NOMO-1 treated with DMSO at 0.1 percent for 48 hours (cell line): ENCODE results near the gene PLOD2.

Experiments used
- DNase-seq: peaks from one replicate; lab custom pipeline; 2025; ENCODE audit not compliant: unreplicated experiment; lab: John Stamatoyannopoulos, UW

PLOD2 gene

GRCh38 chr3:146160964-146161662 is at the start of gene PLOD2:
Gene PLOD2 (minus strand): TSS chr3:146161184. CDS start chr3:146160989, 195 bp downstream.
- no peak for DNase-seq

- no peak for DNase-seq
Measured at GRCh38 chr3:146209371-146209770, 48.4 kb upstream of the PLOD2 start.

- no peak for DNase-seq
Measured at GRCh38 chr3:146203776-146204175, 42.8 kb upstream of the PLOD2 start.

- DNase-seq, result no peak
Measured at GRCh38 chr3:146200461-146201220, 39.7 kb upstream of the PLOD2 start.

GRCh38 chr3:146199762-146200161 is 38.8 kb upstream of the PLOD2 start:
- no peak for DNase-seq

GRCh38 chr3:146196789-146197188 is 35.8 kb upstream of the PLOD2 start:
- DNase-seq, result no peak

- DNase-seq, result no peak
Measured at GRCh38 chr3:146195605-146196004, 34.6 kb upstream of the PLOD2 start.

GRCh38 chr3:146195030-146195429 is 34.0 kb upstream of the PLOD2 start:
- no peak for DNase-seq

GRCh38 chr3:146191051-146191450 is 30.1 kb upstream of the PLOD2 start:
- no peak for DNase-seq

- peak; percentile 64 for DNase-seq
Measured at GRCh38 chr3:146189519-146190173, 28.7 kb upstream of the PLOD2 start.

- no peak for DNase-seq
Measured at GRCh38 chr3:146187334-146187950, 26.5 kb upstream of the PLOD2 start.

GRCh38 chr3:146184241-146185015 is 23.4 kb upstream of the PLOD2 start:
- no peak for DNase-seq

GRCh38 chr3:146181216-146181615 is 20.2 kb upstream of the PLOD2 start:
- no peak for DNase-seq

- DNase-seq, result no peak
Measured at GRCh38 chr3:146180376-146180775, 19.4 kb upstream of the PLOD2 start.

- DNase-seq, result no peak
Measured at GRCh38 chr3:146178006-146178689, 17.2 kb upstream of the PLOD2 start.

GRCh38 chr3:146177519-146177918 is 16.5 kb upstream of the PLOD2 start:
- DNase-seq, result no peak

GRCh38 chr3:146177072-146177471 is 16.1 kb upstream of the PLOD2 start:
- no peak for DNase-seq

- no peak for DNase-seq
Measured at GRCh38 chr3:146172586-146172985, 11.6 kb upstream of the PLOD2 start.

GRCh38 chr3:146170591-146170990 is 9.6 kb upstream of the PLOD2 start:
- DNase-seq, result no peak

- DNase-seq, result no peak
Measured at GRCh38 chr3:146169891-146170290, 8.9 kb upstream of the PLOD2 start.
